ENCODE data around the gene MUC5AC. TPM values are rescaled to one million over a fixed set of nuclear protein-coding genes. Genes with fewer than 3 reads are reported as not detected.

MUC5AC gene
- total and polyA plus RNA-seq, 2 donors (not counting 1 experiment from before 2014, with no cell fraction given): not detected

- Histone ChIP-seq H3K79me2 (ENCODE audit: control insufficient read depth, insufficient read depth, low read length) (no peaks in the 10 kb centered on the region), H3K36me3 (ENCODE audit: control insufficient read depth, insufficient read depth, low read length) (no peaks in the 10 kb centered on the region), H3K4me1 (ENCODE audit: control insufficient read depth, extremely low read depth, insufficient read depth, low read length) (no peaks in the 10 kb centered on the region), H2AFZ (ENCODE audit: low read length) (no peak overlapping the region), H3K4me2 (ENCODE audit: extremely low read depth, insufficient read depth, low read length) (no peak overlapping the region), H3K9ac (ENCODE audit: insufficient read depth, low read length) (no peak overlapping the region), H3K4me3 (replicated peaks in 1 of 4; ENCODE audit: control extremely low read depth in 1 of 4, insufficient read depth in 1 of 4, low read depth in 3 of 4, low read length in 4 of 4) (no peak overlapping the region), H3K27ac (ENCODE audit: insufficient read depth, low read length) (no peak overlapping the region), H3K9me3 (ENCODE audit: control insufficient read depth, insufficient read depth, low read depth, low read length) (no peaks in the 10 kb centered on the region), H4K20me1 (ENCODE audit: control insufficient read depth, extremely low read depth, insufficient read depth, low read length) (no peaks in the 10 kb centered on the region), H3K27me3 (ENCODE audit: control insufficient read depth, insufficient read depth, low read length) (no peaks in the 10 kb centered on the region)
- DNase-seq (ENCODE audit: low read depth in 2 of 2): no peak
- TF ChIP-seq, protein P1, sequence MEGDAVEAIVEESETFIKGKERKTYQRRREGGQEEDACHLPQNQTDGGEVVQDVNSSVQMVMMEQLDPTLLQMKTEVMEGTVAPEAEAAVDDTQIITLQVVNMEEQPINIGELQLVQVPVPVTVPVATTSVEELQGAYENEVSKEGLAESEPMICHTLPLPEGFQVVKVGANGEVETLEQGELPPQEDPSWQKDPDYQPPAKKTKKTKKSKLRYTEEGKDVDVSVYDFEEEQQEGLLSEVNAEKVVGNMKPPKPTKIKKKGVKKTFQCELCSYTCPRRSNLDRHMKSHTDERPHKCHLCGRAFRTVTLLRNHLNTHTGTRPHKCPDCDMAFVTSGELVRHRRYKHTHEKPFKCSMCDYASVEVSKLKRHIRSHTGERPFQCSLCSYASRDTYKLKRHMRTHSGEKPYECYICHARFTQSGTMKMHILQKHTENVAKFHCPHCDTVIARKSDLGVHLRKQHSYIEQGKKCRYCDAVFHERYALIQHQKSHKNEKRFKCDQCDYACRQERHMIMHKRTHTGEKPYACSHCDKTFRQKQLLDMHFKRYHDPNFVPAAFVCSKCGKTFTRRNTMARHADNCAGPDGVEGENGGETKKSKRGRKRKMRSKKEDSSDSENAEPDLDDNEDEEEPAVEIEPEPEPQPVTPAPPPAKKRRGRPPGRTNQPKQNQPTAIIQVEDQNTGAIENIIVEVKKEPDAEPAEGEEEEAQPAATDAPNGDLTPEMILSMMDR (conservative IDR thresholded peaks at IDR 0.05 in 1 of 2, IDR thresholded peaks at IDR 0.05 in 1 of 2; ENCODE audit: low read depth in 1 of 2, low read length in 2 of 2): no peak
- TF ChIP-seq EZH2 (IDR thresholded peaks at IDR 0.05; ENCODE audit: low read length, missing control alignments): no peak
Measured at GRCh38 chr11:1234054-1234720, 76.4 kb downstream of the MUC5AC start.

DNA sequence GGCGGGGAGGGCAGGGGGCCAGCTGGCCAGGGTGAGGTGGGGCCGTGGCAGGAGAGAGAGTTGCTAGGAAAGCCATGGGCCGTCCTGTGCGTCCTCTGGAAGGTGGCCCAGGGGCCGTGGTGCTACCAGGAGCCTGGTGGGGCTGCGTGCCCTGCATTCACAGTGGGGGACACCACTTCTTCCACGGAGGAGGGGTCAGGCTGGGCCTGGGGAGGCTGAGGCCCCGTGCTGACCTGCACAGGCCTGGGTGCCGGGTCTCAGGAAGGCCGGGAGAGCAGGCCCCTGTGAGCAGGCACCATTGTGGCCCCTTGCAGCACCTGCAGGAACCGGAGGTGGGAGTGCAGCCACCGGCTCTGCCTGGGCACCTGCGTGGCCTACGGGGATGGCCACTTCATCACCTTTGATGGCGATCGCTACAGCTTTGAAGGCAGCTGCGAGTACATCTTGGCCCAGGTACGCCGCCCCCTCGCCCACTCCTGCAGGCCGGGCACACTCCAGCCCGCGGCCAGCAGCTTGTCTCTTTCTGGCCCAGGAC, 77.1 kb downstream of the MUC5AC start:
- DNase-seq (ENCODE audit: low read depth in 2 of 2): no peak
- TF ChIP-seq, protein P1 (conservative IDR thresholded peaks at IDR 0.05 in 1 of 2, IDR thresholded peaks at IDR 0.05 in 1 of 2; ENCODE audit: low read depth in 1 of 2, low read length in 2 of 2): no peak
- TF ChIP-seq EZH2 (IDR thresholded peaks at IDR 0.05; ENCODE audit: low read length, missing control alignments): no peak
- no peak overlapping the region for H2AFZ ChIP-seq (ENCODE audit: low read length)

DNA sequence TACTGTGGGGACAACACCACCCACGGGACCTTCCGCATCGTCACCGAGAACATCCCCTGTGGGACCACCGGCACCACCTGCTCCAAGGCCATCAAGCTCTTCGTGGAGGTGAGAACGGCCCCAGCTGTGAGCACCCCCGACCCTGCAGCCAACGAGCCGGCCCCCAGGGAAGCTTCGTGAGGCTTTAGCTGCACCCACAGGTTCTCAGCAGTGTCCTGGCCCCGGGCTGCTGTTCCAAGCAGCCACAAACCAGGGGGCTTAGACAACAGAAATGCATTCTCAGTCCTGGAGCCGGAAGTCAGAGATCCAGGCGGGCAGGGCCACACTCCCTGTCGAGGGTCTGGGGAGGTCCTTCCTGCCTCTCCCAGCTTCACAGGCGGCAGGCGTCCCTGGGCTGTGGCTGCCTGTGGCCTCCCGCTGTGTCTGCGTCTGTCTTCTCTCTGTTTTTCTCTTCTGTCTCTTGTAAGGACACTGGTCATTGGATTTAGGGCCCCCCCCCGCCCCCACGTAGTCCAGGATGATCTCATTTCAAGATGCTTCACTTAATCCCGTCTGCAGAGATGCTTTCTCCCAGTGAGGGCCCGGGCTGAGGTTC, 77.7 kb downstream of the MUC5AC start:
- no peaks in the 10 kb centered on the region for H3K79me2 ChIP-seq (ENCODE audit: control insufficient read depth, insufficient read depth, low read length)
- H3K9me3 ChIP-seq (ENCODE audit: control insufficient read depth, insufficient read depth, low read depth, low read length): no peaks in the 10 kb centered on the region
- H4K20me1 ChIP-seq (ENCODE audit: control insufficient read depth, extremely low read depth, insufficient read depth, low read length): no peaks in the 10 kb centered on the region
- H3K27ac ChIP-seq (ENCODE audit: insufficient read depth, low read length): no peak overlapping the region
- H2AFZ ChIP-seq (ENCODE audit: low read length): no peak overlapping the region
- H3K4me3 ChIP-seq (replicated peaks in 1 of 4; ENCODE audit: control extremely low read depth in 1 of 4, insufficient read depth in 1 of 4, low read depth in 3 of 4, low read length in 4 of 4): no peak overlapping the region
- no peaks in the 10 kb centered on the region for H3K4me1 ChIP-seq (ENCODE audit: control insufficient read depth, extremely low read depth, insufficient read depth, low read length)
- no peaks in the 10 kb centered on the region for H3K36me3 ChIP-seq (ENCODE audit: control insufficient read depth, insufficient read depth, low read length)
- no peak overlapping the region for H3K9ac ChIP-seq (ENCODE audit: insufficient read depth, low read length)
- H3K27me3 ChIP-seq (ENCODE audit: control insufficient read depth, insufficient read depth, low read length): no peaks in the 10 kb centered on the region
- no peak for TF ChIP-seq EZH2 (IDR thresholded peaks at IDR 0.05; ENCODE audit: low read length, missing control alignments)
- TF ChIP-seq, protein P1 (conservative IDR thresholded peaks at IDR 0.05 in 1 of 2, IDR thresholded peaks at IDR 0.05 in 1 of 2; ENCODE audit: low read depth in 1 of 2, low read length in 2 of 2): no peak
- no peak overlapping the region for H3K4me2 ChIP-seq (ENCODE audit: extremely low read depth, insufficient read depth, low read length)
- no peak for DNase-seq (ENCODE audit: low read depth in 2 of 2)

More for the DNA sequence above, 77.1 kb downstream of the MUC5AC start:
- Histone ChIP-seq H3K79me2 (ENCODE audit: control insufficient read depth, insufficient read depth, low read length) (no peaks in the 10 kb centered on the region), H3K27ac (ENCODE audit: insufficient read depth, low read length) (no peak overlapping the region), H3K9me3 (ENCODE audit: control insufficient read depth, insufficient read depth, low read depth, low read length) (no peaks in the 10 kb centered on the region), H3K4me3 (replicated peaks in 1 of 4; ENCODE audit: control extremely low read depth in 1 of 4, insufficient read depth in 1 of 4, low read depth in 3 of 4, low read length in 4 of 4) (no peak overlapping the region), H3K4me1 (ENCODE audit: control insufficient read depth, extremely low read depth, insufficient read depth, low read length) (no peaks in the 10 kb centered on the region), H3K36me3 (ENCODE audit: control insufficient read depth, insufficient read depth, low read length) (no peaks in the 10 kb centered on the region), H3K4me2 (ENCODE audit: extremely low read depth, insufficient read depth, low read length) (no peak overlapping the region), H4K20me1 (ENCODE audit: control insufficient read depth, extremely low read depth, insufficient read depth, low read length) (no peaks in the 10 kb centered on the region), H3K27me3 (ENCODE audit: control insufficient read depth, insufficient read depth, low read length) (no peaks in the 10 kb centered on the region), H3K9ac (ENCODE audit: insufficient read depth, low read length) (no peak overlapping the region)
